Endothelial cell of umbilical vein (primary cell): Measurements from ENCODE around the gene C16orf87. TPM values are rescaled to one million over a fixed set of nuclear protein-coding genes. Genes with fewer than 3 reads are reported as not detected.

ENCODE experiments used
- BruUV-seq: library from RNA; stranded (reverse); fragments of 400-500 nt; replicated peaks from 2 replicates; lab custom pipeline; 2021; lab: Mats Ljungman, UMichigan
- CTCF ChIA-PET: fragments of 300-600, 350-600 bp; sonication (Branson Sonifier 250); formaldehyde crosslinking; loops from one replicate; lab custom pipeline; 2021; ENCODE audit warnings: antibody characterized with exemption, inconsistent platforms; lab: Charles Lee
- POLR2A ChIA-PET: fragments of 300-600, 350-600 bp; sonication (Branson Sonifier 250); formaldehyde crosslinking; loops from one replicate; lab custom pipeline; 2021; ENCODE audit warnings: antibody characterized with exemption, inconsistent platforms; lab: Charles Lee
- DNase-seq: peaks from one replicate; pipeline ENCODE4 v3.0.0-alpha.2; 2011; ENCODE audit warnings: low read depth, low spot score
- FAIRE-seq: peaks from 2 replicates; lab custom pipeline; 2011; peaks lifted over from hg19 to GRCh38; lab: Jason Lieb, UNC
- H2AFZ ChIP-seq: 2 replicates; pipeline ENCODE4 v1.6.0; 2012; ENCODE audit warnings: low read depth, low read length, control low read depth, inconsistent platforms
- H3K27ac ChIP-seq: 2 replicates; pipeline ENCODE4 v1.5.1; 2011; ENCODE audit warnings: low read depth, mild to moderate bottlenecking, control low read depth, low read length, moderate library complexity; ENCODE audit not compliant: insufficient read depth
- H3K27me3 ChIP-seq, 2 experiments: 2 replicates each; pipeline versions ENCODE4 v1.6.0 to v1.6.1; 2011; ENCODE audit warnings: low read length in 2 of 2, mixed read lengths in 1 of 2; ENCODE audit not compliant: control insufficient read depth in 2 of 2, insufficient read depth in 2 of 2
- H3K36me3 ChIP-seq, 2 experiments: 2 replicates in 1 of 2; 3 replicates in 1 of 2; pipeline ENCODE4 v1.5.1; 2011; ENCODE audit warnings: low read length in 2 of 2, mild to moderate bottlenecking in 1 of 2, moderate library complexity in 1 of 2; ENCODE audit not compliant: control insufficient read depth in 2 of 2, insufficient read depth in 2 of 2; ENCODE audit errors: extremely low read depth in 1 of 2
- H3K4me1 ChIP-seq: 3 replicates; pipeline ENCODE4 v1.5.1; 2011; ENCODE audit warnings: mild to moderate bottlenecking, low read length; ENCODE audit not compliant: control insufficient read depth, insufficient read depth; ENCODE audit errors: extremely low read depth
- H3K4me2 ChIP-seq: 2 replicates; pipeline ENCODE4 v1.6.1; 2011; ENCODE audit warnings: low read length, control low read depth, mixed read lengths; ENCODE audit not compliant: insufficient read depth
- H3K4me3 ChIP-seq, 3 experiments: fragments of 200-600 bp in 1 of 3; sonication (generic), shearing (Covaris generic) in 1 of 3; replicated peaks in 1 of 3; 2 replicates each; pipeline ENCODE4 v1.5.1; 2011 to 2016; ENCODE audit warnings: control low read depth in 3 of 3, low read length in 3 of 3, mild to moderate bottlenecking in 2 of 3, inconsistent platforms in 1 of 3, low read depth in 1 of 3, moderate library complexity in 1 of 3; ENCODE audit not compliant: insufficient read depth in 1 of 3
- H3K79me2 ChIP-seq: 2 replicates; pipeline ENCODE4 v1.6.0; 2012; ENCODE audit warnings: low read length, inconsistent platforms; ENCODE audit not compliant: control insufficient read depth, insufficient read depth
- H3K9ac ChIP-seq: replicated peaks from 2 replicates; pipeline ENCODE3; 2011; ENCODE audit warnings: low read length, control low read depth; ENCODE audit not compliant: insufficient read depth; ENCODE audit errors: extremely low read depth
- H3K9me1 ChIP-seq: replicated peaks from 3 replicates; pipeline ENCODE4 v1.6.0; 2011; ENCODE audit warnings: mild to moderate bottlenecking, low read length; ENCODE audit not compliant: control insufficient read depth, insufficient read depth; ENCODE audit errors: extremely low read depth
- H3K9me3 ChIP-seq: replicated peaks from 2 replicates; pipeline ENCODE4 v1.5.1; 2012; ENCODE audit warnings: low read length, inconsistent platforms; ENCODE audit not compliant: control insufficient read depth, insufficient read depth
- H4K20me1 ChIP-seq: replicated peaks from 2 replicates; pipeline ENCODE3; 2011; ENCODE audit warnings: mild to moderate bottlenecking, low read length; ENCODE audit not compliant: control insufficient read depth, insufficient read depth; ENCODE audit errors: extremely low read depth
- CTCF ChIP-seq, 2 donors: IDR thresholded peaks; 1 replicate in 1 of 2; 2 replicates in 1 of 2; pipeline ENCODE4 v1.5.1; 2011; ENCODE audit warnings: low read length in 2 of 2, mild to moderate bottlenecking in 2 of 2, moderate library complexity in 2 of 2, control low read depth in 1 of 2, inconsistent platforms in 1 of 2, low read depth in 1 of 2; ENCODE audit not compliant: insufficient read depth in 1 of 2; ENCODE audit errors: extremely low read depth in 1 of 2
- EZH2 ChIP-seq: IDR thresholded peaks from 2 replicates; pipeline ENCODE4 v1.6.1; 2012; ENCODE audit warnings: borderline replicate concordance, low read depth, mild to moderate bottlenecking, moderate library complexity, low read length, inconsistent platforms; ENCODE audit not compliant: severe bottlenecking
- FOS ChIP-seq: IDR thresholded peaks from 2 replicates; pipeline ENCODE4 v1.6.1; 2011; ENCODE audit warnings: mild to moderate bottlenecking, low read length, moderate library complexity, borderline replicate concordance; ENCODE audit not compliant: insufficient read depth
- GATA2 ChIP-seq: IDR thresholded peaks from 2 replicates; pipeline ENCODE4 v1.7.0; 2011; ENCODE audit warnings: low read depth, mild to moderate bottlenecking, moderate library complexity, mixed read lengths, low read length; ENCODE audit not compliant: insufficient read length, insufficient read depth
- JUN ChIP-seq: IDR thresholded peaks from 2 replicates; pipeline ENCODE4 v1.6.1; 2011; ENCODE audit warnings: borderline replicate concordance, low read depth; ENCODE audit not compliant: insufficient read length, insufficient read depth
- MAX ChIP-seq: IDR thresholded peaks from 2 replicates; pipeline ENCODE4 v1.6.1; 2011; ENCODE audit not compliant: insufficient read depth, insufficient read length
- MYC ChIP-seq: IDR thresholded peaks from one replicate; pipeline ENCODE4 v1.6.1; 2011; ENCODE audit warnings: mild to moderate bottlenecking, low read depth, low read length
- POLR2A ChIP-seq: IDR thresholded peaks from 2 replicates; pipeline ENCODE4 v1.6.1; 2012; ENCODE audit warnings: low read depth, mild to moderate bottlenecking, control low read depth, low read length
- POLR2AphosphoS5 ChIP-seq: IDR thresholded peaks from 2 replicates; pipeline ENCODE4 v1.6.1; 2012; ENCODE audit warnings: low read depth, mild to moderate bottlenecking, control low read depth, low read length, moderate library complexity; ENCODE audit not compliant: insufficient read depth
- dilution Hi-C: fragments of 300-500 bp; cut with MboI; formaldehyde crosslinking; loops from one replicate; pipeline ENCODE4 v1.15.0; 2019; ENCODE audit warnings: low sequenced_read_pairs; ENCODE audit not compliant: extremely low pct_ligation_motif_present
- intact Hi-C: fragments of 100-400 bp; cut with micrococcal nuclease; formaldehyde crosslinking; loops from one replicate; pipeline ENCODE4 v1.10.0; 2022
- polyA plus RNA-seq, 4 experiments: library from polyadenylated mRNA; depleted of rRNA in 3 of 4; stranded (reverse) in 3 of 4; unstranded in 1 of 4; fragments of >200 nt; gene quantifications; 2 replicates each; pipeline versions ENCODE4 v1.2.1 to v1.2.3, GENCODE V29; 2011 to 2012; ENCODE audit warnings: missing spikeins in 1 of 4
- total RNA-seq: library from RNA; stranded (reverse); gene quantifications from 2 replicates; pipeline ENCODE4 v1.2.3, GENCODE V29; 2021

C16orf87 gene
- total and polyA plus RNA-seq, 2 donors (not counting 3 experiments of a cell fraction or from before 2014, with no cell fraction given), result 2.4 to 8.5 TPM

GRCh38 chr16:46812781-46813540, 18.0 kb downstream of the C16orf87 start:
- POLR2A ChIA-PET, result no interaction called here
- dilution Hi-C loops, result no loop called here

More at GRCh38 chr16:46812781-46813540, 18.0 kb downstream of the C16orf87 start:
- peaks cover 43% of the 10 kb centered on the region for H3K79me2 ChIP-seq
- FAIRE-seq (no peak), DNase-seq (no peak)
- H3K36me3 ChIP-seq, result no peaks in the 10 kb centered on the region
- no peaks in the 10 kb centered on the region for H3K9me3 ChIP-seq
- no peaks in the 10 kb centered on the region for H3K9me1 ChIP-seq
- intact Hi-C loops, result no loop called here
- no peak overlapping the region for H3K9ac ChIP-seq
- H2AFZ ChIP-seq, result no peak overlapping the region
- H3K4me2 ChIP-seq, result no peak overlapping the region
- BruUV-seq, result no TSS peak
- H4K20me1 ChIP-seq, result peaks cover 5% of the 10 kb centered on the region
- no peaks in the 10 kb centered on the region for H3K27me3 ChIP-seq
- H3K4me3 ChIP-seq, result no peak overlapping the region
- TF ChIP-seq FOS (no peak), MYC (no peak), GATA2 (no peak), EZH2 (no peak), POLR2A (no peak), JUN (no peak), MAX (no peak), CTCF (IDR thresholded peaks at IDR 0.05; ENCODE audit: extremely low read depth in 1 of 2, insufficient read depth in 1 of 2, low read depth in 1 of 2, low read length in 2 of 2) (no peak), POLR2AphosphoS5 (no peak)
- peaks cover 12% of the 10 kb centered on the region for H3K4me1 ChIP-seq
- CTCF ChIA-PET, result interaction anchor here (0.8 to 2.2 kb wide), 2 partner anchors 12 to 13 kb away, joined by 3 to 22 read pairs; no protein-coding TSS in a partner anchor
- H3K27ac ChIP-seq, result no peak overlapping the region
